Spleen (tissue), 7 donors: ENCODE data around the gene MEIG1.

Experiments
- CTCF ChIP-seq, 11 experiments: fragments of 200-600 bp in 7 of 11; fragments of 450-650 bp in 4 of 11; sonication (generic) in 4 of 11; IDR thresholded peaks in 8 of 11; conservative IDR thresholded peaks in 3 of 11; 1 replicate in 7 of 11; 2 replicates in 4 of 11; pipeline versions ENCODE4 v1.4.0 to v1.8.0; 2016 to 2021; ENCODE audit warnings: antibody characterized with exemption in 11 of 11, inconsistent platforms in 4 of 11, mild to moderate bottlenecking in 1 of 11
- POLR2AphosphoS5 ChIP-seq, 3 donors: sonication (generic); formaldehyde crosslinking; IDR thresholded peaks; one replicate each; pipeline ENCODE4 v1.5.1; 2017; ENCODE audit warnings: antibody characterized with exemption in 3 of 3
- donor health status: DM: no; HTN: no; CAD: no; lungs with moderate emphysema.
- donor health status: DM: no; HTN: no; CAD: no.
- donor health status: DM: no; HTN: no; CAD: no.

- TF ChIP-seq POLR2AphosphoS5 (IDR thresholded peaks at IDR 0.05) (no peak), CTCF (IDR thresholded peaks at IDR 0.05 in 8 of 11, conservative IDR thresholded peaks at IDR 0.05 in 3 of 11) (no peak)
These were observed 33.1 kb upstream of the MEIG1 start for GRCh38 chr10:14926061-14926470.
